Skeletal muscle tissue (tissue), 4 donors: Measurements from ENCODE around the gene FOXO4. TPM values are rescaled to one million over a fixed set of nuclear protein-coding genes. Genes with fewer than 3 reads are reported as not detected.

ENCODE experiments used
- H3K27ac ChIP-seq: one replicate; pipeline ENCODE4 v1.7.0; 2013; ENCODE audit warnings: mild to moderate bottlenecking, low read depth, low read length, inconsistent platforms
- H3K27me3 ChIP-seq, 3 donors: one replicate each; pipeline ENCODE4 v1.7.0; 2013; ENCODE audit warnings: low read length in 3 of 3; ENCODE audit not compliant: control insufficient read depth in 3 of 3, insufficient read depth in 3 of 3
- H3K36me3 ChIP-seq, 3 donors: one replicate each; pipeline ENCODE4 v1.7.0; 2013; ENCODE audit warnings: low read length in 3 of 3; ENCODE audit not compliant: control insufficient read depth in 3 of 3, insufficient read depth in 3 of 3
- H3K4me1 ChIP-seq, 3 donors: one replicate each; pipeline ENCODE4 v1.7.0; 2013; ENCODE audit warnings: low read length in 3 of 3, mild to moderate bottlenecking in 3 of 3; ENCODE audit not compliant: control insufficient read depth in 3 of 3, insufficient read depth in 3 of 3
- H3K4me3 ChIP-seq, 3 donors: one replicate each; pipeline ENCODE4 v1.7.0; 2013; ENCODE audit warnings: low read length in 3 of 3
- H3K9ac ChIP-seq, 3 donors: one replicate each; pipeline ENCODE4 v1.7.0; 2013; ENCODE audit warnings: low read length in 3 of 3, mild to moderate bottlenecking in 3 of 3, moderate library complexity in 2 of 3, low read depth in 1 of 3
- H3K9me3 ChIP-seq, 3 donors: one replicate each; pipeline ENCODE4 v1.7.0; 2013; ENCODE audit warnings: low read length in 3 of 3; ENCODE audit not compliant: control insufficient read depth in 3 of 3
- total RNA-seq: library from RNA; depleted of rRNA; stranded (reverse); fragments of >200 nt; gene quantifications from one replicate; pipeline ENCODE4 v1.2.3, GENCODE V29; 2014
- donor health status: Osteomylitis.

The FOXO4 gene
- total RNA-seq, 1 donor from 2014 or later = 30.3 TPM

GRCh38 chrX:71070531-71070930 lies 25.1 kb upstream of the FOXO4 start:
- Histone ChIP-seq H3K9me3 (no peaks in the 10 kb centered on the region), H3K4me3 (no peak overlapping the region), H3K4me1 (peaks cover 4 to 10% (median 5%) of the 10 kb centered on the region in 3 donors), H3K27ac (no peak overlapping the region), H3K27me3 (peaks cover 0 to 6% (median 0%) of the 10 kb centered on the region in 3 donors), H3K9ac (no peak overlapping the region), H3K36me3 (no peaks in the 10 kb centered on the region)

- no peaks in the 10 kb centered on the region for H3K4me1 ChIP-seq
These were observed 14.1 kb upstream of the FOXO4 start for GRCh38 chrX:71081330-71082123.

GRCh38 chrX:71082124-71082647 lies 13.5 kb upstream of the FOXO4 start:
- Histone ChIP-seq H3K27me3 (no peaks in the 10 kb centered on the region), H3K9me3 (no peaks in the 10 kb centered on the region), H3K4me3 (no peak overlapping the region), H3K4me1 (no peaks in the 10 kb centered on the region), H3K36me3 (no peaks in the 10 kb centered on the region), H3K27ac (no peak overlapping the region), H3K9ac (no peak overlapping the region)

More at GRCh38 chrX:71081330-71082123, 14.1 kb upstream of the FOXO4 start:
- no peaks in the 10 kb centered on the region for H3K36me3 ChIP-seq
- no peak overlapping the region for H3K4me3 ChIP-seq
- H3K9me3 ChIP-seq = no peaks in the 10 kb centered on the region
- H3K27ac ChIP-seq = no peak overlapping the region
- no peak overlapping the region for H3K9ac ChIP-seq
- no peaks in the 10 kb centered on the region for H3K27me3 ChIP-seq

- H3K9me3 ChIP-seq = no peaks in the 10 kb centered on the region
- H3K4me1 ChIP-seq = no peaks in the 10 kb centered on the region
- no peak overlapping the region for H3K9ac ChIP-seq
- H3K36me3 ChIP-seq = no peaks in the 10 kb centered on the region
- no peak overlapping the region for H3K4me3 ChIP-seq
- no peak overlapping the region for H3K27ac ChIP-seq
- H3K27me3 ChIP-seq = no peaks in the 10 kb centered on the region
These were observed 12.8 kb upstream of the FOXO4 start for GRCh38 chrX:71082822-71083221.

DNA sequence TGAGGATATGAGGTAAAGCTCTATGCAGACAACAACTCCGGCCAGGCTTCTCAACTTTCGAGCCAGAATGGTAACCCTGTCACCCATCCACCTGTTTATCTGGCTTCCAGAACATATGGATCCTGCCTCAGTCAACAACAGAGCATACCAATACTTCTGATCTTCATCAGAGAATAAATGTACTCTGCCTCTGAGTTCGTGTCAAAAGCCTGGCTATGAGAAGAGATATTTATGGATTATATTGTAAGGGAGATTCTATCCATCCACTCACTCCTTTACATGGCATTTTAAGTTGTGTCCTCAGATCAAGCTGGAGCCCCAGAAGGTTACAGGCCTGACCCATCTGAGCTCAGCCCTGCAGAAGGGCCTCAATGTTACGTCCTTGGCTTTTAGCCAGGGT lies 9.8 kb upstream of the FOXO4 start:
- no peak overlapping the region for H3K4me3 ChIP-seq
- no peaks in the 10 kb centered on the region for H3K4me1 ChIP-seq
- no peaks in the 10 kb centered on the region for H3K9me3 ChIP-seq
- H3K27ac ChIP-seq = no peak overlapping the region
- no peaks in the 10 kb centered on the region for H3K27me3 ChIP-seq
- H3K9ac ChIP-seq = no peak overlapping the region
- H3K36me3 ChIP-seq = no peaks in the 10 kb centered on the region

DNA sequence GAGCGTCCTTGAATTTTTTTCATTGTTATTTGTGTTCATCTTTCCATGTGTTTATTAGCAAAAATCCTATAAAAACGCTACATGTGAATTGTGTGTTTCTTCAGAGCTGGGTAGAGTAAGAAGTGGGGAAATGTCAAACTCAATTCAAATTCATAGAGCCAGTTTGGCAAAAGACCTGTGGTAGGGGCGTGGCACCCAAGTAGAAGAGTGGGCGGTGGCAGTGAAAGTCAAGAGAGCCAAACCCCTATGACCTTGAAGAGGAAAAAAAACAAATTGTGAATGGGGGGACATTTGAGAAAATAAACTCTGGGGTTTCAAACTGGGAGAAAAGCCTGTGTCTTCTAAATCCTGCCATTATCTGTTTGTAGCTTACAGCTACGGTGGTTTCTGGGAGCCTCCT lies 4.4 kb upstream of the FOXO4 start:
- Histone ChIP-seq H3K36me3 (no peaks in the 10 kb centered on the region), H3K4me3 (no peak overlapping the region), H3K27me3 (no peaks in the 10 kb centered on the region)

DNA sequence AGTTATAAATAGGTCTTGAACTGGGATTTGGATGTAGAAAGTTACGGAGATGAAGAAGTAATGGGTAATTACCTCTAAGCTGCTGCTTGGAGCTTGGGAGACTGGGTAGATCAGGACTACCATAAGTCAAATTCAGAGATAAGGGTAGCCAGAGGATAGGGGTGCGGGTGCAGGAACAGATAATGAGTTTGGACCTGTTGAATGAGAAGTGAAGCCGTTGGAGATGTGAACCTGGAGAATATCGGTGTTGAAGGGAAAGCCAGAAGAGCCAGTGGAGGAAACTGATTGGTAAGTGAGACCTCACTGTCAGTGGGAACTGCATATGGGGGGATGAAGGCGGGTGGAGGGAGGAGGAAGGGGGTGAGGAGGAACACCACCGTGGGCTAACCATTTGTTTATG lies 618 bp upstream of the FOXO4 start:
- Histone ChIP-seq H3K36me3 (no peaks in the 10 kb centered on the region), H3K9ac (peak overlapping the region in 2 of 3 donors; percentile 69 to 70), H3K27me3 (no peaks in the 10 kb centered on the region), H3K4me3 (peak overlapping the region; percentile 73 to 77 (median 73)), H3K27ac (no peak overlapping the region), H3K9me3 (no peaks in the 10 kb centered on the region), H3K4me1 (peaks cover 9 to 12% (median 10%) of the 10 kb centered on the region in 3 donors)

More for the DNA sequence above, 4.4 kb upstream of the FOXO4 start:
- no peak overlapping the region for H3K9ac ChIP-seq
- H3K4me1 ChIP-seq = peaks cover 0 to 6% (median 3%) of the 10 kb centered on the region in 3 donors
- no peak overlapping the region for H3K27ac ChIP-seq
- no peaks in the 10 kb centered on the region for H3K9me3 ChIP-seq

- no peaks in the 10 kb centered on the region for H3K36me3 ChIP-seq
- no peaks in the 10 kb centered on the region for H3K27me3 ChIP-seq
- peak overlapping the region; percentile 73 to 87 (median 76) for H3K4me3 ChIP-seq
- peak overlapping the region; percentile 64 to 77 (median 76) for H3K9ac ChIP-seq
- H3K27ac ChIP-seq = peak overlapping the region; percentile 41
- H3K9me3 ChIP-seq = no peaks in the 10 kb centered on the region
- H3K4me1 ChIP-seq = peaks cover 9 to 12% (median 10%) of the 10 kb centered on the region in 3 donors
These were observed 519 bp downstream of the FOXO4 start for GRCh38 chrX:71095981-71096759.

DNA sequence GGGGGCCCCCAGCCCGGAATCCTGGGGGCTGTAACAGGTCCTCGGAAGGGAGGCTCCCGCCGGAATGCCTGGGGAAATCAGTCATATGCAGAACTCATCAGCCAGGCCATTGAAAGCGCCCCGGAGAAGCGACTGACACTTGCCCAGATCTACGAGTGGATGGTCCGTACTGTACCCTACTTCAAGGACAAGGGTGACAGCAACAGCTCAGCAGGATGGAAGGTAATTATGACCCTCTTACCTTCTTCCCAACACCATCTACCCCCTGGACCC lies 1.0 kb downstream of the FOXO4 start:
- no peaks in the 10 kb centered on the region for H3K9me3 ChIP-seq
- H3K36me3 ChIP-seq = peaks cover 0 to 2% (median 0%) of the 10 kb centered on the region in 3 donors
- no peaks in the 10 kb centered on the region for H3K27me3 ChIP-seq
- peaks cover 9 to 12% (median 10%) of the 10 kb centered on the region in 3 donors for H3K4me1 ChIP-seq
- peak overlapping the region; percentile 51 to 87 (median 73) for H3K4me3 ChIP-seq
- peak overlapping the region in 2 of 3 donors; percentile 64 to 76 for H3K9ac ChIP-seq
- no peak overlapping the region for H3K27ac ChIP-seq

DNA sequence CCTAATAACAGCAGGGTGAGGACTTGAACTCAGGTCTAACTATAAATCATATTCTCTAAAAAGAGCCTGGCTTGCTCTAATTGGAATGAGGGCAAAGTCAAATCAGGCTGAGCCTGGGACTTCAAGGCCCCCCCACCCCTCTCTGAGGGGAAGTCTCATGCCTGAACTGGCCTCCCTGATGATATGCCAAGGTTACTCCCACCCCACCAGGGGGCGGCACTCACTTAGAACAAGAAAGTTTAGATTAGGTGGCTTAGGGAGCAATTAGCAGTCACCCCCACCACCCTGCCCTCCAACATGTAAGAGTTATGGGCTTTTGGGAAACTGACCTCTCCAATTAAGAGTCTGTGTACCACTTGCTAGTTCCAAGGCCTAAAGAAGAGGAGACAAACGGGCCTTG lies 2.7 kb downstream of the FOXO4 start:
- Histone ChIP-seq H3K9me3 (no peaks in the 10 kb centered on the region), H3K9ac (no peak overlapping the region), H3K27ac (no peak overlapping the region), H3K4me1 (peaks cover 9 to 12% (median 10%) of the 10 kb centered on the region in 3 donors), H3K27me3 (no peaks in the 10 kb centered on the region), H3K36me3 (peaks cover 0 to 2% (median 0%) of the 10 kb centered on the region in 3 donors), H3K4me3 (no peak overlapping the region)
